Mucosa of descending colon (tissue), 3 donors: Measurements from ENCODE around the gene GBA2. TPM values are rescaled to one million over a fixed set of nuclear protein-coding genes. Genes with fewer than 3 reads are reported as not detected.

Experiments
- ATAC-seq: fragments of 200-7000 bp; cut with Tn5 transposase; one replicate; pipeline ENCODE4 v1.9.1; 2020; ENCODE audit warnings: mild to moderate bottlenecking, moderate library complexity
- DNase-seq, 3 donors: peaks; one replicate each; pipeline ENCODE4 v3.0.0-alpha.2; 2020
- H3K36me3 ChIP-seq: fragments of 200-600 bp; one replicate; pipeline ENCODE4 v1.8.0; 2021; ENCODE audit warnings: low read depth, mild to moderate bottlenecking
- H3K4me1 ChIP-seq: fragments of 200-600 bp; one replicate; pipeline ENCODE4 v1.8.0; 2021; ENCODE audit warnings: low read depth, mild to moderate bottlenecking
- H3K4me3 ChIP-seq: fragments of 200-600 bp; one replicate; pipeline ENCODE4 v1.8.0; 2021; ENCODE audit warnings: mild to moderate bottlenecking
- H3K9me3 ChIP-seq: fragments of 200-600 bp; one replicate; pipeline ENCODE4 v1.8.0; 2021; ENCODE audit warnings: mild to moderate bottlenecking
- intact Hi-C, 2 donors: fragments of 100-400 bp; cut with DNase I in 1 of 2; cut with micrococcal nuclease in 1 of 2; formaldehyde crosslinking; loops; one replicate each; pipeline versions ENCODE4 v1.11.0 to v1.11.1; 2022; cut with DNase I, micrococcal nuclease
- total RNA-seq, 3 donors: library from RNA; stranded (reverse); fragmentation: NEBNext Ultra II Directional in 2 of 3; extraction: Animal tissue kit (Norgen Biotek cat#: 25700) in 2 of 3; gene quantifications; one replicate each; pipeline versions ENCODE4 v1.2.1 to v1.2.4, GENCODE V29; 2021 to 2023
- TF ChIP-seq, protein P1 (sequence below): fragments of 200-600 bp; IDR thresholded peaks from one replicate; pipeline ENCODE4 v1.8.0; 2022; ENCODE audit warnings: antibody characterized with exemption, mild to moderate bottlenecking
- donor health status: DM: no; HTN: no; CAD: no; lungs with moderate emphysema.
- donor health status: DM: no; HTN: no; CAD: no.
- donor health status: DM: no; HTN: yes; CAD: no.

GBA2 gene
- total RNA-seq, 3 donors from 2014 or later, result 157 to 285 (median 223) TPM

GRCh38 chr9:35743880-35744518 lies 5.0 kb downstream of the GBA2 start:
- intact Hi-C loops, result no loop called here
- no peaks in the 10 kb centered on the region for H3K9me3 ChIP-seq
- TF ChIP-seq, protein P1, sequence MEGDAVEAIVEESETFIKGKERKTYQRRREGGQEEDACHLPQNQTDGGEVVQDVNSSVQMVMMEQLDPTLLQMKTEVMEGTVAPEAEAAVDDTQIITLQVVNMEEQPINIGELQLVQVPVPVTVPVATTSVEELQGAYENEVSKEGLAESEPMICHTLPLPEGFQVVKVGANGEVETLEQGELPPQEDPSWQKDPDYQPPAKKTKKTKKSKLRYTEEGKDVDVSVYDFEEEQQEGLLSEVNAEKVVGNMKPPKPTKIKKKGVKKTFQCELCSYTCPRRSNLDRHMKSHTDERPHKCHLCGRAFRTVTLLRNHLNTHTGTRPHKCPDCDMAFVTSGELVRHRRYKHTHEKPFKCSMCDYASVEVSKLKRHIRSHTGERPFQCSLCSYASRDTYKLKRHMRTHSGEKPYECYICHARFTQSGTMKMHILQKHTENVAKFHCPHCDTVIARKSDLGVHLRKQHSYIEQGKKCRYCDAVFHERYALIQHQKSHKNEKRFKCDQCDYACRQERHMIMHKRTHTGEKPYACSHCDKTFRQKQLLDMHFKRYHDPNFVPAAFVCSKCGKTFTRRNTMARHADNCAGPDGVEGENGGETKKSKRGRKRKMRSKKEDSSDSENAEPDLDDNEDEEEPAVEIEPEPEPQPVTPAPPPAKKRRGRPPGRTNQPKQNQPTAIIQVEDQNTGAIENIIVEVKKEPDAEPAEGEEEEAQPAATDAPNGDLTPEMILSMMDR, result no peak
- H3K4me3 ChIP-seq, result no peak overlapping the region
- H3K36me3 ChIP-seq, result peaks cover 17% of the 10 kb centered on the region
- DNase-seq, result no peak
- no peak for ATAC-seq
- H3K4me1 ChIP-seq, result peaks cover 21% of the 10 kb centered on the region

DNA sequence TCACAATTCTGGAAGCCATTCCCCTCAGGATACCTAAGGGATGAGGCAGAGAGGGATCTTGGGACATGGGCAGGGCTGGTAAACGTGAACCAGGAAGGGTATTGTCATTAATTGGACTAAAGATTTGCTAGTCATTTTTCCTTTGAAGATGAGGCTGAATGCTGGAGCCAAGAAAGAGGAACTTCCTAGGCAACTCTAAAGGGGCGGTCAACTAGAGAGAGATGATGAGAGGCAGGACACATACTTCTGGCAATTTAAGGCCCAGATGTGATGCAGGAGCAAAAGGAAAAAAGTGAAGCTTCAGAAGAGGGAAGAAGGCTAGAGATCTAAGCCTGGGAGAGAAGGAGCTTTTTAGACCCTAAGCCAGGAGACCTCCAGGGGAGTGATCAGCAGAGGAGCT lies 5.6 kb downstream of the GBA2 start:
- H3K4me1 ChIP-seq, result peaks cover 21% of the 10 kb centered on the region
- TF ChIP-seq, protein P1, result no peak
- intact Hi-C loops, result no loop called here
- H3K4me3 ChIP-seq, result no peak overlapping the region
- H3K36me3 ChIP-seq, result peaks cover 19% of the 10 kb centered on the region
- ATAC-seq, result no peak
- DNase-seq, result no peak
- H3K9me3 ChIP-seq, result no peaks in the 10 kb centered on the region

- no peaks in the 10 kb centered on the region for H3K9me3 ChIP-seq
- H3K36me3 ChIP-seq, result peaks cover 25% of the 10 kb centered on the region
- intact Hi-C loops, result no loop called here
- DNase-seq, result no peak
- TF ChIP-seq, protein P1, result no peak
- ATAC-seq, result no peak
- H3K4me1 ChIP-seq, result peaks cover 14% of the 10 kb centered on the region
- H3K4me3 ChIP-seq, result no peak overlapping the region
Observed at GRCh38 chr9:35741740-35742139, 7.3 kb downstream of the GBA2 start.

- intact Hi-C loops, result no loop called here
- no peaks in the 10 kb centered on the region for H3K4me1 ChIP-seq
- TF ChIP-seq, protein P1, result no peak
- peaks cover 25% of the 10 kb centered on the region for H3K36me3 ChIP-seq
- no peak for ATAC-seq
- H3K9me3 ChIP-seq, result no peaks in the 10 kb centered on the region
- no peak overlapping the region for H3K4me3 ChIP-seq
- no peak for DNase-seq
Observed at GRCh38 chr9:35740243-35740642, 8.8 kb downstream of the GBA2 start.

DNA sequence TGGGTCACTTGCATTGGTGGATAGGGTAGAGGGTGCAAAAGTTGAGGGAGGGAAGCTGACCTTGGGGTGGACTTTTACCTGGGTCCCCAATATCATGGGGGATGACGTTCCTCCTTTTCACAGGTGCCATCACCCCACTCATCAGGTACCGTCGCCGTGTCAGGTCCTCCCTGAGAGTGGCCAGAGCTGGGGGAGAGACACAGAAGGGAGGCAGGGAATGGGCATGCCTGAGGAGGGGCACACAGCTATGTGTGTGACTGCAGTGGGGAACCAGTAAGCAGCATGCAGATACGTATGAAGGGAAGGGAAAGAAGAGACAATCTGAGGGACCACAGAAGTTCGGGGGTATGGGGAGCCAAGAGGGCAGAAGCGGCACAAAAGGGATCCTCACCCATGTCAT lies 10.1 kb downstream of the GBA2 start:
- no peak for ATAC-seq
- H3K36me3 ChIP-seq, result peaks cover 25% of the 10 kb centered on the region
- H3K4me3 ChIP-seq, result no peak overlapping the region
- intact Hi-C loops, result no loop called here
- H3K9me3 ChIP-seq, result no peaks in the 10 kb centered on the region
- TF ChIP-seq, protein P1, result no peak
- DNase-seq, result no peak
- peaks cover 13% of the 10 kb centered on the region for H3K4me1 ChIP-seq

GRCh38 chr9:35738186-35738585 lies 10.8 kb downstream of the GBA2 start:
- peaks cover 20% of the 10 kb centered on the region for H3K4me1 ChIP-seq
- H3K4me3 ChIP-seq, result no peak overlapping the region
- TF ChIP-seq, protein P1, result no peak
- intact Hi-C loops, result no loop called here
- peaks cover 20% of the 10 kb centered on the region for H3K36me3 ChIP-seq
- no peaks in the 10 kb centered on the region for H3K9me3 ChIP-seq
- DNase-seq (no peak), ATAC-seq (no peak)
